RPMI7951 (cell line): Measurements from ENCODE around the gene AFDN. TPM values are rescaled to one million over a fixed set of nuclear protein-coding genes. Genes with fewer than 3 reads are reported as not detected.

Source experiments
- DNase-seq: peaks from one replicate; pipeline ENCODE4 v3.0.0-alpha.2; 2012; ENCODE audit warnings: low read depth
- total RNA-seq: library from RNA; depleted of rRNA; stranded (reverse); fragments of >200 nt; shearing (Covaris generic); gene quantifications from 2 replicates; pipeline ENCODE4 v1.2.3, GENCODE V29; 2014

AFDN gene
- total RNA-seq, 1 experiment from 2014 or later: 46.6 TPM

GRCh38 chr6:167912494-167912893 lies 85.8 kb downstream of the AFDN start:
- no peak for DNase-seq

DNA sequence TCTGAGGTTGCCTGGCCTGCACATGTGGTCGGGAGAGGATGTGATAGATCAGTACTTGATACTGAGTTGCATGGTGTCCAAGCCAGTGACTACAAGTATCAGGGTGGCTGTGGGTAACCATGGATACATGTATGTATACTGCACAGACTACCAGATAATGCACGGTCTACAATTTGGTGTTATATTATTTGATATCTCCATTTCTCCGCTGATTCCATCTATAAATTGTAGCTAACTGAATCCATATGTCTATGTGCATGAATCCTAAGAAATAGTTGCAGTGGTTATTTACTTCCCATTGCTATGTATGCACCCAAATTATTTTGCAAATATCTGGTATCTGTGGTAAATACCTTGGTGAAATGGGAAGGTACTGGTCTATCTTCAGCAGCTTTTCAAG lies 87.0 kb downstream of the AFDN start:
- no peak for DNase-seq

- no peak for DNase-seq
Observed at GRCh38 chr6:167915139-167915538, 88.4 kb downstream of the AFDN start.

- no peak for DNase-seq
Observed at GRCh38 chr6:167917551-167918154, 90.9 kb downstream of the AFDN start.

- no peak for DNase-seq
Observed at GRCh38 chr6:167918548-167919278, 92.0 kb downstream of the AFDN start.

DNA sequence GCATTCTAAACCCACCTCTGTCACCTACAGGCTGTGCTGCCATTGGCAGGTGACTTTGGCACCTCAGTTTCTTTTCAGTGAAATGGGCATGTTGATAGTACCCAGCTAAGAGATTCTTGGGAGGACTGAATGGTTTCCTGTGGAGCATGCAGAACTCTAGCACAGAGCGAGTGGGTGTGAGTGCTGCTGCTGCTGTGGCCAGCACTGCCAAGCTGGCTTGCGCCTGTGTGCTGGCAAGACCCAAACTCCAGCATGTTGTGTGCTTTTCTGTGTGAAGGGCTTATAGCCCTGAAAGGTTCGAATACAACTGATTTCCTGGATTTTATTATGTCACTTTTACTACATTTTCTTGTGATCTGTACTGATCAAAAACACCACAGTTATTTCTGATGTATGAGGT lies 92.6 kb downstream of the AFDN start:
- DNase-seq: no peak

DNA sequence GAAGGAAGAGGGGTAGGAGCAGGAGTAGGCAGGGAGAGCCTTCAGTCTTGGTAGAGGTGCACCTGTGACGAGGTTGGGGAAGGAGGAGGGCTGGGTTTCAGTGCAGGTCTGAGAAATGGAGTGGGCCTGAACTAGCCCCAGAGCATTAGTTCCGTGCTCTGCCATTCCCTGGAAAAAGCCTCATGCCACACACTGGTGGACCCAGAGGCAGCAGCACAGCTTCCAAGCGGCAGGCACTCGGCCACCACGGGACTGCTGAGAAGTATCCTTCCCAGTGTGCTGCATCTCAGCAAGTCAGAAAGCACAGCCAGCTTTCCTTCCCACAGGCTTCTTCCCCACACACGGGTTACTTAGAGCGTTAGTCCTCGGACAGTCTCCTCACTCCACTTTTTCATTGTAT lies 93.5 kb downstream of the AFDN start:
- no peak for DNase-seq

GRCh38 chr6:167921831-167922230 lies 95.1 kb downstream of the AFDN start:
- DNase-seq: no peak

- DNase-seq: no peak
Observed at GRCh38 chr6:167925026-167925425, 98.3 kb downstream of the AFDN start.

- no peak for DNase-seq
Observed at GRCh38 chr6:167927246-167927645, 100.5 kb downstream of the AFDN start.

- DNase-seq: no peak
Observed at GRCh38 chr6:167928111-167928510, 101.4 kb downstream of the AFDN start.

DNA sequence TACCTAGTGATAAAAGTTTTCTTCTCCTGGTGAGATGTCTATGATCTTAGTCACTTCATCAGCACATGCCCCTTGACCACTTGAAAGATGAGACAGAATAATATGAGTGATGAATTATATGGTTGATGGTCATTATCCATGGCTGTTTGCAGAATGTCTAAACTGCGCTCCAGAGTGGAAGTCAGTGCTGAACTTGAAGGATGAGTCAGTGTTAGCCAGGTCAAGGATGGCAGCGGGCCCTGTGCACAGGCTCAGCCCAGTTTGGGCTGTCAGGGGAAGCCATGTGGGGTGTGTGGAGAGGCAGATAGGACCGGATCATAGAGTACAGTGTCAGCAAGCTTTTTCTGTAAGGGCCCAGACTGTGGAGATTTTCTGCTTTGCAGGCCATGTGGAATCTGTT lies 103.6 kb downstream of the AFDN start:
- DNase-seq: peak; percentile 94

DNA sequence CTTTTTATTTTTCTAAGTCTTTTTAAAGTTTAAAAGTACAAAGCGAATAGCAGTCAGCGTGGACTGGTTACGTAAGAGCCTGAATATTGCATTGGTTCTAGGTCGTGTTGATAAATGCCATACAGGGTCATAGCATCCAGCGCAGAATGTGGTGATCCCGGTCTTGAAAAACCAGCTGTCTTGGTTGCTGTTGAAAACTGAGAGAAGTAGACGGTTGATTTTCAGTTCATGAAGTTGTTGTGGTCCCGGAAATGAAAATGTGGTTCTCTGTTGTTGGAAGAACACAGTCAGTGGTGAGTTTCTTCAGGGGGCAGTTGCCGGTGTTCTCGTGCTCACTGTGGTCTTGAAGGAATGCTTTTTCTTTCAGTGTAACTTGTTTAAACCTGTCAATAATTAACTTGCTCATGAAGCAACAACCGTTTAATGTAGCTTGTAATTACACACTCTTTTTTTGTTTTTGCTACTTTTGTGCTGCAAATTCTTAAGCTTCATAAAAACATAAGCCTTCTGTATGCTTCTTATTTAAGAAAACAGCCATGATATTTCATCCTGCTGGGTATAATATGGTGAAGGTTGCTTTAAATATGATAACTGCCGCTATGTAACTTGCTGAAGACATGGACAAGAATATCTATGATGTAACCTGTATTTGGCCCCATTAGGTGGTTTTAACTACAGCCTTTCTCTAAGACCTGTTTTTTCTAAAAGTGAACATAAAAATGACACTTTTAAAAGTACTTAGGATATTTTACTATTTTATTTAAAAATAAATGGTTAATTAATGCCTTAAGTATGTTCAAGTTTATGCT lies 106.0 kb downstream of the AFDN start:
- no peak for DNase-seq

GRCh38 chr6:167933290-167933689 lies 106.6 kb downstream of the AFDN start:
- DNase-seq: no peak

GRCh38 chr6:167933847-167934246 lies 107.1 kb downstream of the AFDN start:
- no peak for DNase-seq

GRCh38 chr6:167934426-167934864 lies 107.7 kb downstream of the AFDN start:
- DNase-seq: no peak

DNA sequence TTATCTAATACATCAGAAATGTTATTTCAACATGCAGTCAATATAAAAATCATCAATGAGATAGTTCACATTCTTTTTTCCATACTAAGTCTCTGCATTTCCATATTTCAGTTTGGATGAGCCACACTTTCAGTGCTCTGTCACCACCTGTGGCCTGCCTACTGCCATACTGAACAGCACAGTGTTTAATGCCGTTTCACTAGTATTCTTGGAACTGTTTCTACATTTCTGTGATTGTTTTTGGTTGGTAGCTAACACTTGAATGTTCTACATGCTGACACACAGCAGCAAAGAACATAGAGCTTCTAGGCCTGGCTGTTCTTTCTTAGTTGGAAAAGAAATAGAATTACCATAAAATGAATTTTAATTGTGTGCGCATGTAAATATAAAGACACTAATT lies 109.3 kb downstream of the AFDN start:
- DNase-seq: no peak

- DNase-seq: no peak
Observed at GRCh38 chr6:167937301-167937700, 110.6 kb downstream of the AFDN start.

- no peak for DNase-seq
Observed at GRCh38 chr6:167937948-167938911, 111.5 kb downstream of the AFDN start.

GRCh38 chr6:167941822-167942221 lies 115.1 kb downstream of the AFDN start:
- no peak for DNase-seq

DNA sequence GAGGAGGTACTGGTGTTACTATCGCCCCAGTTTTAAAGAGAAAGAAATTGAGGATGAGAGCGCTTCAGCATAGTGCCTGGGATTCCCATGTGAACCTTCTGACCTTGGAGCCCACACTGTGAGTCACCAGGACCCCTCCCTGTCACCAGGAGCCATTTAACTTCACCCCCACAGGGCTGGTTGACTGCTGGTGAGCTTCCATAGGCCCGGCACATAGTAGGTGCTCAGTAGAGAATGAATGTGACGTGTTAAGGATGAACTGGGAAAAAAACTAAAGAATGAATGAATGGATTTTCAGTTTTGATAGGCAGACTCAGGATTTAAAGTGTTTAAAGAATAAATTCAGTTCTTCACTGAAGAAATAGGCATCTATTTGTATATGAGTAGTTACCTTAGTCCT lies 117.4 kb downstream of the AFDN start:
- no peak for DNase-seq

DNA sequence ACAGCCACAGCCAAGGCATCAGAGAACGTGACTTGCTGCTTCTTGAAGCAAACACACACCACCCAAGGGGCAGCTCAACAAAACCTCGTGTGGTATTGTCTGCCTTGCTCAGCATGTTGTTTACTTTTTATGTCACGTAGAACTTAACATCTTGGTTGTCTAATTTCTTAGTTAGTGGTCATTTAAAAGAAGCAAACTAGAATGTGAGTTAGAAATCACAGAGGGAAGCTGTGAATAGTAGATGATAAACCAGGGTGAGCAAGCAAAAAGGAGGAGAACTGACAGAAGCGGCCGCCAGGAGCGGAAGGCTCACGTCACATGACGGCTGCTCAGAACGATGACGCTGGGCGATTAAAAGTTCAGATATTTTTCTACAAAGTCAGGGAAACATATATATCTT lies 119.3 kb downstream of the AFDN start:
- DNase-seq: no peak
